NCI-H226 (cell line): ENCODE data around the gene CAVIN1.
A peak's percentile ranks its signal among the peaks of the same experiment; 100 is the strongest.
"Not testable (repeated sequence)": the region's sequence is repeated elsewhere in the genome, so short reads cannot be mapped to it uniquely, and the experiment has no call there.

Source experiments
- DNase-seq: peaks from one replicate; pipeline ENCODE4 v3.0.0-alpha.2; 2015

CAVIN1 gene

DNA sequence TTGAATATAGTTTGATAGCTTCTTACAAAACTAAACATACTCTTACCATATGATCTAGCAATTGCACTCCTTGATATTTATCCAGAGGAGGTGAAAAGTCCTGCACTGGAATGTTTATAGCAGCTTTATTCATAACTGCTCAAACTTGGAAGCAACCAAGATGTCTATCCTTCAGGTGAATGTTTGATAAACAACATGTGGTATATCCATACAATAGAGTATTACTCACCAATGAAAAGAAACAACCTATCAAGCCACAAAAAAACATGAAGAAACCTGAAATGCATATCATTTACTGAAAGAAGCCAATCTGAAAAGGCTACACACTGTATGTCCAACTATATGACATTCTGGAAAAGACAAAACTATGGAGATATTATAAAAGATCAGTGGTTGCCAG lies 50.9 kb downstream of the CAVIN1 start:
- DNase-seq = no peak

DNA sequence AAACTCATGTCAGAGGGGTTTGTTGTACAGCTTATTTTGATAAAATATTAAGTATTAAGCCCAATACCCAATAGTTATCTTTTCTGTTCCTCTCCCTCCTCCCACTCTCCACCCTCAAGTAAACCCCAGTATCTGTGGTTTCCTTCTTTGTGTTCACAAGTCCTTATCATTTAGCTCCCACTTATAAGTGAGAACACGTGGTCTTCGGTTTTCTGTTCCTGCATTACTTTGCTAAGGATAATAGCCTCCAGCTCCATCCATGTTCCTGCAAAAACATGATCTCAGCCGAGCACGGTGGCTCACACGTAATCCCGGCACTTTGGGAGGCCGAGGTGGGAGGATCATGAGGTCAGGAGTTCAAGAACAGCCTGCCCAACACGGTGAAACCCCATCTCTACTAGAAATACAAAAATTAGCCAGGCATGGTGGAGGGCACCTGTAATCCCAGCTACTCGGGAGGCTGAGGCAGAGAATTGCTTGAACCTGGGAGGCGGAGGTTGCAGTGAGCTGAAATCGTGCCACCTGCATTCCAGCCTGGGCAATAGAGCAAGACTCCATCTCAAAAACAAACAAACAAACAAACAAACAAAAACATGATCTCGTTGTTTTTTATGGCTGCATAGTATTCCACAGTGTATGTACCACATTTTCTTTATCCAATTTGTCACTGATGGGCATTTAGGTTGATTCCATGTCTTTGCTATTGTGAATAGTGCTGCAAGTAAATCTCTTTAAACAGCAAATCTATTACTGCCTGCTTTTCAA lies 54.1 kb downstream of the CAVIN1 start:
- DNase-seq = not testable (repeated sequence)

DNA sequence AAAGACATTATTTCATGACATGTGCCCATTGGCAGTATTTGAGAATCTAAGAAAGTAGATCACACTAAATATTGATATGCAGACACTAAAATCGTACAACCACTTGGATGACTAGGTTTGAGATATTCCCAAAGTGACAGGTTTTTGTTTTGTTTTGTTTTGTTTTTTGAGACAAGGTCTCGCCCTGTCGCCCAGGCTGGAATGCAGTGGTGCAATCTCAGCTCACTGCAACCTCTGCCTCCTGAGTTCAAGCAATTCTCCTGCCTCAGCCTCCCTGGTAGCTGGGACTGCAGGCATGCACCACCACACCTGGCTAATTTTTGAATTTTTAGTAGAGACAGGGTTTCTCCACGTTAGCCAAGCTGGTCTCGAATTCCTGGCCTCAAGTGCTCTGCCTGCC lies 54.7 kb downstream of the CAVIN1 start:
- DNase-seq = not testable (repeated sequence)

DNA sequence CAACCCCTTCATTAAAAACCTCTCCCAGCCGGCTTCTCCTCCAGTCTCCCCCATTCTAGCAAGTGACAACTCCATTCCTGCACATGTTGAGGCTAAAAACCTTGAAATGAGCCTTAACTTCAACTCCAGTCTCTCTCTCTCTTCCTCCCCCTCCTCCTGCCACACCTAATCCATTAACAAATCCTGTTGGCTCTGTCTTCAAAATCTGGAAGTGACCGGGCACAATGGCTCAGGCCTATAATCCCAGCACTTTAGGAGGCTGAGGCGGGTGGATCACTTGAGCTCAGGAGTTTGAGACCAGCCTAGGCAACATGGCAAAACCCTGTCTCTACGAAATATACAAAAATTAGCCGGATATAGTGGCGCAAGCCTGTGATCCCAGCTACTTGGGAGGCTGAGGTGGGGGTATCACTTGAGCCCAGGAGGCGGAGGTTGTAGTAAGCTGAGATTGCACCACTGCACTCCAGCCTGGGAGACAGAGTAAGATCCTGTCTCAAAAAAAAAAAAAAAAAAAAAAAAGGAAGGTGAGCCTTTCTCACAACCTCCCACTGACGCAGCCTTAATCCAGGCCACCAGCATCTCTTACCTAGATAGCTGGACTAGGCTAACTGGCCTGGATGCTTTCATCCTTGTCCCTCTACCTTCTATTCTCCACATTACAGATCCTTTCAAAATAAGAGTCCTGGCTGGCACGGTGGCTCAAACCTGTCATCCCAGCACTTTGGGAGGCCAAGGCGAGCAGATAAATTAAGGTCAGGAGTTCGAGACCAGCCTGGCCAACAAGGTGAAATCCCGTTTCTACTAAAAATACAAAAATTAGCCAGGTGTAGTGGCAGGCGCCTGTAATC lies 56.7 kb downstream of the CAVIN1 start:
- DNase-seq = not testable (repeated sequence)

DNA sequence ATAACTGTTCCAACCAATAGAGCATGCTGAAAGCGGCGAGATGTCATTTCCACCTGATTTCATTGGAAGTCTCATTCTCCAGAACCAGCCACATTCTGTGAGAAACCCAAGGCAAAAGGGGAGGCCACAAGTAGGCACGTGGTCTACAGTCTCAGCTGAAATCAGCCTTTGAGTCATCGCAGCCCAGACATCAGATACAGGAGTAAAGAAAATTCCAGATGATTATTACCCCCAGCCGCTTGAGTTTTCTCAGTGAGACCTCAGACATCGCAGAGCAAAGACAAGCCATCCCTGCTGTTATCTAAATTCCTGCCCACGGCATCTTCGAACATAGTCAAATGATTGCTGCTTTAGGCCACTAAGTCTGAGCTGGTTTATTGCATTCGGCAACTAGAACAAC lies 57.9 kb downstream of the CAVIN1 start:
- peak; percentile 84 for DNase-seq

DNA sequence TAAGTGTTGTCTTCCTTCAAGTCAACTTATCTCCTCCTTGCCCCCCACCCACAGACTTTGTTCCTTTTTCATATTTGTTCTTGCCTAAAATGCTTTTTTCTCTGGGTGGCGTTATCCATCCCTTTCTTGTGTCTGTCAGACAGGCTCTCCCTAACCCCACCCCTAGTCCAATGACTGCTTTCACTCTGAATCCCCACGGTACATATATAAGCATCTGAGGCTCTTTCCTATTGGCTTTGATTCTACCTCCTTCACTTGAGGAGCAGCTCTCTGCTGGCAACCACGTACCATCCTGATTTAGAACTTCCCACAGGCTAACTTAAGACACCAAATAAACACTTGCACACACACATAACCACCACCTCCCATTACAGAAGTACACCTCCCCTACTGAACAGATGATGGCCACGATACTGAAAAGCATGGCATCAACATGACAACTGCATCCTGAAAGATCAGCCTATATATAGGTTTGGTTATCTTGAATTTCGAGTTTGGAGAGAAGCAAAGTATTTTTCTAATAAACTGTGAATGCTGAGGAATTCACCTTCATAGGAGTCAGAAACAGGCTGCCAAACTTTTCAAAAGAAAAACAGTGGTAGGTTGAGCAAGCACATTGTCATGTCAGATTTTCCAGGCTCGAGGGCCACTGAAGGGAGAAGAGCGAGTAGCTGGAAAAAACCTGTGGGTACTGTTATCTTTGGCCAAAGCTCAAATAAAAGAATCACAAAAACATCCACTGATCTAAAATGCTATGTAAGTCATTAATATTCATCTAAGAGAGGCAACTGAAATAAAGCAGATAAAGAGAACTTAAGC lies 59.1 kb downstream of the CAVIN1 start:
- peak; percentile 26 for DNase-seq

DNA sequence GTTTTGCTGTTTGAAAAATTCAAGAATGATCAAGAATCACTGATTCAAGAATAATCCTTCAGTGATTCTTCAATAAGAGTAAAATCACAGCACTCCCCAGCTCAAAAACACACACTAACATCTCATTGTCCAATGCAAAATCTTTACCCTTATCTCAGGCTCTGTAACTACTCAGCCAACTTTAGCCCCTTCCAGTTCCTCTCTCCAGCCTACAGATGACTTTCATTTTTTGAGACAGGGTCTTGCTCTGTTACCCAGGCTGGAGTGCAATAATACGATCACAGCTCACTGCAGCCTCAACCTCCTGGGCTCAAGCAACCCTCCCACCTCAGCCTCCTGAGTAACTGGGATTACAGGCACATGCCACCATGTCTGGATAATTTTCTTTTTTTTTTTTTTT lies 59.8 kb downstream of the CAVIN1 start:
- DNase-seq = no peak

DNA sequence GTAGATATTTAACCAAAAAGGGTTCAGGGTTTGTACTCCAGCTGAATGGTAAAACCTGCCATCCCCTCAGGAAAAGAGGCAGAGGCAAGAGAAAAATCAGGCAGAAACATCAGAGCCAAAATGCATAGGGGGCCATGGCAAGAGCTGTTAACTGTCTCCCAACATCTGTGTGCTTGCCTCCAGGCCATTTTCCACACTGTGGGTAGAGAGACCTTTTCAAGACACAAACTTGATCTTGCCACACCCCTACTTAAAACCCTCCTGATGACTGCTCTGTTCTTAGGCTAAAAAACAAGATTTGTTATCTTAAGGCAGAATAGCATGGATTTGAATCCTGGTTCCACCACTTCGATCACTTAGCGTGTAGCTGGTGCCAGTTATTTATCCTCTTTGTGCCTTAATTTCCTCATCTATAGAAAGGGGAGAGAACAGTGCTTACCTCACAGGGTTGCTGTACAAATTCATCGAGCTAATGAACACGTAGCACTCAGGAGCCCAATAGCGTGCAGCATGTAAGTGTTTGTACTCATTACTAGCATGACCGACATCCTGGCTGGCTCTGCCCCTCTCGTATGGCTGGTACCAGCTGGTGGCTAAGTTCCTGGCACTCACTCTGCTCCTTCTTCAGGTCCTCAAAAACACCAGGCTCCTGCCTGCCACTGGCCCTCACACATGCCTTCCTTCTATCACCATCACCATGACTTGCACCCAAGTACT lies 60.7 kb downstream of the CAVIN1 start:
- no peak for DNase-seq

DNA sequence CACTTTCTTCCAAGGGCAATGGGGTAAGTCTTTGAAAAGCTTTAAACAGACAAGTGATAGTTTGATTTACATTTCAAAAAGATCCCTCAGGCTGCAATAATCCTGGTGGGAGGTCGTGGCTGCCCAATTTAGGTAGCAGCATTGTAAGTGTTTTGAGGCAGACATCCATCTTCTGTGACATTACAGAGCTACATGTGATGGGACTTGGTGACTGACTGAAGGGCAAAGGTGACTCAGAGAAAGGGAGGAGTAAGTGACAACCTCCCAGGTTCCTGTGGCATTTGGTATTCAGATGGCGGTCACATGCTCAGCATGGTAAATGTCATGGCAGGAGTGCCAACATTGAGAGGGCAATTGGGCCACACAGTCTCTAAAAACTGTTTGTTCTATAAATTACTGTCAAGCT lies 61.3 kb downstream of the CAVIN1 start:
- DNase-seq = no peak

DNA sequence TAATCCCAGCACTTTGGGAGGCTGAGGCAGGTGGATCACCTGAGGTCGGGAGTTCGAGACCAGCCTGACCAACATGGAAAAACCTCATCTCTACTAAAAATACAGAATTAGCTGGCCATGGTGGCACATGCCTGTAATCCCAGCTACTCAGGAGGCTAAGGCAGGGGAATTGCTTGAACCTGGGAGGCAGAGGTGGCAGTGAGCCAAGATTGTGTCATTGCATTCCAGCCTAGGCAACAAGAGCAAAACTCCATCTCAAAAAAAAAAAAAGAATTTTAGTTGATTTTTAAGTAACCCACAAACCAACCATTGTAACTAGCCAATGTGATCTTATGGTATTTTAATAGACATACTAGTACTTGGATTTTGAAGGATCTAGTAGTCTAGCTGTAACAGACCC lies 62.7 kb downstream of the CAVIN1 start:
- DNase-seq = peak; percentile 25

DNA sequence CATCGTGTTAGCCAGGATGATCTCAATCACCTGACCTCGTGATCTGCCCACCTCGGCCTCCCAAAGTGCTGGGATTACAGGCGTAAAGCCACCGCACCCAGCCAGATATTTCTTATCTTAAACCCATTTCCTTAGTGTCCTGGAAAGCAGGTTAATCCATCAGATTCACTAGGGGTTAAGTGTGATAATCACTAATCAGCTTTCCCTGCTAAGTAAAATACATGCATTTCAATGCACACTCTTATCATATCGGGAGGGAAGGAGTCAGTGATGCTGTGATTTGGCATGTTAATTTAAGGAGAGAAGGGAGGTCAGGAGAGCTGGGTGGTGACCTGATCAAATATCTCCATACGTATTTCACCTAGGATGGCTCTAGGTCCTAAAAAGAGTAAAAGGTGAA lies 63.9 kb downstream of the CAVIN1 start:
- no peak for DNase-seq

DNA sequence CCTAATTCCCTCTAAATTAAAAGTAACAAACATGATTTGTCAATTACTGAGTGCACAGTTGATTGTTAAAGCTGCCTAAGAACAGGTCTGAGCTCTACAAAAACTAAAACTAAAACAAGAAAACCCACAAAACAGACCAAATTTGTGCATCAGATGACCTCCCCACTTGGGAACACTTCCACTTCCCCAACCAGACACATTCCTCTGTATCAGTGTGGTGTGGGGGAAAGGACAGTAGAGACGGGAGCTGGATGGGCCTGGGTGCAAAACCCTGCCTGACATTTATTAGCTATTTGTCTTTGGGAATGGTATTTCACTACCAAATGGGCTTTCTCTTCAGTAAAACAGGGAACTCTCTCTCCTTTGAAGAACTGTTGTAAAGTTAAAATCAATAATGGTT lies 64.6 kb downstream of the CAVIN1 start:
- DNase-seq = no peak

DNA sequence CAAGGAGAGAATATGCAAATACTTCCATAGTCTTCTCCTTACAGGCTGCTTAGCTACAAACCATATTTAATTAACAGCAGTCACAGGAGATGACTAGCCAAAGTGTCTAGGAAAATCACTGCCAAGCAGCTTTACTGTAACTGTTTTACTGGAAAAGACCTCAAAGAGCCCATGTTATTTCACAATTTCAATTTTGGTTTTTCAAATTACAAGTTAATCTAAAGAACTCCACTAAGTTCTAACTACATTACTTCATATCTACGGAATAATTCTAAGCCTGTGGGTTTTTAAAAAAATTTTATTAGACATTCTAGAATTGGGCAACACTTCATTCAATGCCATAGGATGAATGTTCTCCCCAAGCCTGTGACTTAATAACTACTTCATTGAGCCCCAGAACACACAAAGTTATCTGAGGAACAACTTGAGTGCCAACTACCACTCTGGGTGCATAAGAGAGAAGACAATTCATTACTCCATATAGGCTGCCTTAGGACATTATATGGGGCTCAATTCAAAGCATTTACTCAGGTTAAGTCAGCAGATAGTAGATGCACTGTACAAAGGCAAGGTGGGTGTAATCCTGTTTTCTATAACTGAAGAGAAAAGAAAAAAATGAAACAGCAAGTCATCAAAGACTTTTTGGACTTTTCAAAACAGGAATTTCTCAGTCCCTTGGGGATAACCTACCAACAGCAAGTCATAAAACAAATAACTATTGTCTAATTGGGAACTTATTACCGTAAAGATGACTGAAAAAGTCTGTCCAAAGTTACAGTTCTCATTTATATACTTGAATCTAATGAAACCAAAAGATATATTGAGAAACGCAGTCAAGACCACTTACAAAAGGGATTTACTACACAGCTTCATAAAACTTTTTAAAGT lies 67.9 kb downstream of the CAVIN1 start:
- DNase-seq = no peak
